Lung (tissue), 12 donors: ENCODE results near the gene TDRD7. TPM values are rescaled to one million over a fixed set of nuclear protein-coding genes. Genes with fewer than 3 reads are reported as not detected.

Experiments
- ATAC-seq: fragments of 200-7000 bp; cut with Tn5 transposase; one replicate; pipeline ENCODE4 v1.9.1; 2020; ENCODE audit warnings: moderate number of reproducible peaks; ENCODE audit not compliant: insufficient read depth, low FRiP score
- DNase-seq, 3 donors: peaks; one replicate each; pipeline ENCODE4 v3.0.0-alpha.2; 2013 to 2017
- H3K27ac ChIP-seq, 2 donors: one replicate each; pipeline ENCODE4 v1.5.1; 2013; ENCODE audit warnings: mild to moderate bottlenecking in 2 of 2, moderate library complexity in 2 of 2, control low read depth in 1 of 2, inconsistent platforms in 1 of 2, low read depth in 1 of 2, low read length in 1 of 2
- H3K27me3 ChIP-seq, 3 donors: one replicate each; pipeline ENCODE4 v1.5.1; 2013; ENCODE audit warnings: low read length in 2 of 3; ENCODE audit not compliant: control insufficient read depth in 3 of 3, insufficient read depth in 3 of 3
- H3K36me3 ChIP-seq, 4 donors: one replicate each; pipeline ENCODE4 v1.5.1; 2013; ENCODE audit warnings: low read length in 4 of 4, mild to moderate bottlenecking in 1 of 4, moderate library complexity in 1 of 4; ENCODE audit not compliant: control insufficient read depth in 4 of 4, insufficient read depth in 4 of 4
- H3K4me1 ChIP-seq, 5 donors: one replicate each; pipeline ENCODE4 v1.5.1; 2013; ENCODE audit warnings: low read length in 5 of 5, mild to moderate bottlenecking in 2 of 5, moderate library complexity in 1 of 5; ENCODE audit not compliant: control insufficient read depth in 5 of 5, insufficient read depth in 5 of 5
- H3K4me3 ChIP-seq: one replicate; pipeline ENCODE4 v1.5.1; 2013; ENCODE audit warnings: mild to moderate bottlenecking, control low read depth, moderate library complexity
- H3K9ac ChIP-seq, 2 donors: one replicate each; pipeline ENCODE4 v1.5.1; 2013; ENCODE audit warnings: low read length in 2 of 2, control low read depth in 1 of 2; ENCODE audit not compliant: insufficient read depth in 1 of 2
- H3K9me3 ChIP-seq, 4 donors: one replicate each; pipeline ENCODE4 v1.5.1; 2013; ENCODE audit warnings: low read length in 3 of 4, mild to moderate bottlenecking in 1 of 4, moderate library complexity in 1 of 4; ENCODE audit not compliant: control insufficient read depth in 4 of 4, insufficient read depth in 3 of 4
- WGBS, 2 donors: extraction: QIAGEN DNeasy Blood & Tissue Kit; methylation state at CpG; one replicate each; pipeline ENCODE4 v1.1.7; 2013; 5-methylcytosine and 5-hydroxymethylcytosine counted together
- polyA plus RNA-seq, 2 donors: library from polyadenylated mRNA; stranded (reverse); fragments of 200-250 nt; gene quantifications; one replicate each; pipeline ENCODE4 v1.2.1, GENCODE V29; 2013
- total RNA-seq, 2 donors: library from RNA; depleted of rRNA in 1 of 2; stranded (reverse); fragments of >200 nt in 1 of 2; gene quantifications; one replicate each; pipeline ENCODE4 v1.2.1, GENCODE V29; 2014 to 2021
- TF ChIP-seq, protein P1 (sequence below): IDR thresholded peaks from 2 replicates; pipeline ENCODE4 v1.5.1; 2012; ENCODE audit warnings: mild to moderate bottlenecking; ENCODE audit errors: control extremely low read depth, extremely low read depth
- donor health status: control.
- donor health status: control.
- donor health status: Bipolar disorder and iron deficiency.
- donor health status: healthy.
- donor health status: DM: yes; HTN: yes; CAD: no.

The TDRD7 gene
- total and polyA plus RNA-seq, 4 donors = 6.8 to 13.3 (median 11.7) TPM

DNA sequence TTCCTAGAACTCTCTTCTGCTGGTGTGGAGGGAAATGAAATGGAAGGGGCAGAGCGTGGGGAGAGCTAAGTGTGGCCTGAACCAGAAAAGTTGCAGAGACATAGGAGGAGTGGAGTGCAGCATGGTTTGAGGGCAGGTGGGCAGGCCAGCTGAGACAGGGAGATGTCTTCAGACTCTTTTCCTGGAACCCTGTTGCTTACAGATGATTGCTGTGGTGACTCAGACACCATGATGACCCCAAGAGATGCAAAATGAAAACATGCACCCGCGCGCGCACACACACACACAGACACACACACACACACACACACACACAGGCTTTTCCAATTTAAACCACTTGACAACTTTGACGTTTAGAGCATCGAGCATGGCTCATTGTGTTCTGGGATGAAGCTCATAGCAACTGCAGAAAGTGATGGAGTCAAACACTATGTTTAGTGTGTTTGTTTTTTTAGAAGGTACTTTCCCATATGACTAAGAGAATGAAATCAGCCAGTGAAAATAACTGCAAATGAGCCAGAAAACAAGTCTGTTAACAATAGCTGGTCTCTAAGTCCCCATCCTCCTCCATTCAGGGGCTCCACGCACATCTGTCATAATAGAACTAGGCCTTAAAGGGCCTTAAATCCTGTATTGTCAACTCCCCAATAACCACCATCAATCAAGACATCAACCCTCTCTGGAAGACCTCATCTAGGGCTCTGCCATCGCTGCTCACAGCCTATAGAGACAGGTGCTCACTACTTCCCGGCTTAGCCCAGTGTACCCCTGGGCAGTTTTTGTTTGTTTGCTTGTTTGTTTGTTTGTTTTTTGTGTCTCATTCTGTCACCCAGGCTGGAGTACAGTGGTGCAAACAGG, 99.1 kb downstream of the TDRD7 start:
- H3K27ac ChIP-seq = peak overlapping the region; percentile 29 to 80
- peaks cover 0 to 11% (median 0%) of the 10 kb centered on the region in 5 donors for H3K4me1 ChIP-seq

GRCh38 chr9:97511655-97512427, 99.9 kb downstream of the TDRD7 start:
- Histone ChIP-seq H3K27me3 (peaks cover 0 to 11% (median 0%) of the 10 kb centered on the region in 3 donors), H3K4me3 (no peak overlapping the region), H3K27ac (peak overlapping the region; percentile 29 to 80), H3K36me3 (no peaks in the 10 kb centered on the region), H3K9me3 (no peaks in the 10 kb centered on the region), H3K9ac (no peak overlapping the region), H3K4me1 (peaks cover 0 to 11% (median 0%) of the 10 kb centered on the region in 5 donors)
- DNase-seq (no peak), ATAC-seq (no peak)
- TF ChIP-seq, protein P1, sequence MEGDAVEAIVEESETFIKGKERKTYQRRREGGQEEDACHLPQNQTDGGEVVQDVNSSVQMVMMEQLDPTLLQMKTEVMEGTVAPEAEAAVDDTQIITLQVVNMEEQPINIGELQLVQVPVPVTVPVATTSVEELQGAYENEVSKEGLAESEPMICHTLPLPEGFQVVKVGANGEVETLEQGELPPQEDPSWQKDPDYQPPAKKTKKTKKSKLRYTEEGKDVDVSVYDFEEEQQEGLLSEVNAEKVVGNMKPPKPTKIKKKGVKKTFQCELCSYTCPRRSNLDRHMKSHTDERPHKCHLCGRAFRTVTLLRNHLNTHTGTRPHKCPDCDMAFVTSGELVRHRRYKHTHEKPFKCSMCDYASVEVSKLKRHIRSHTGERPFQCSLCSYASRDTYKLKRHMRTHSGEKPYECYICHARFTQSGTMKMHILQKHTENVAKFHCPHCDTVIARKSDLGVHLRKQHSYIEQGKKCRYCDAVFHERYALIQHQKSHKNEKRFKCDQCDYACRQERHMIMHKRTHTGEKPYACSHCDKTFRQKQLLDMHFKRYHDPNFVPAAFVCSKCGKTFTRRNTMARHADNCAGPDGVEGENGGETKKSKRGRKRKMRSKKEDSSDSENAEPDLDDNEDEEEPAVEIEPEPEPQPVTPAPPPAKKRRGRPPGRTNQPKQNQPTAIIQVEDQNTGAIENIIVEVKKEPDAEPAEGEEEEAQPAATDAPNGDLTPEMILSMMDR = no peak
- 86 to 91% methylated on average over 6 of the region's 6 CpGs for WGBS, 2 donors

More for the DNA sequence above, 99.1 kb downstream of the TDRD7 start:
- Histone ChIP-seq H3K36me3 (no peaks in the 10 kb centered on the region), H3K9me3 (no peaks in the 10 kb centered on the region), H3K4me3 (no peak overlapping the region), H3K27me3 (peaks cover 0 to 13% (median 4%) of the 10 kb centered on the region in 3 donors), H3K9ac (no peak overlapping the region)
- ATAC-seq (peak; percentile 38), DNase-seq (no peak)
- WGBS, 2 donors = 75 to 89% methylated on average over 10 of the region's 10 CpGs
- TF ChIP-seq, protein P1 = no peak

GRCh38 chr9:97512966-97513560, 101.2 kb downstream of the TDRD7 start:
- no peak overlapping the region for H3K27ac ChIP-seq
- 81 to 83% methylated on average over 8 of the region's 8 CpGs for WGBS, 2 donors
- ATAC-seq (no peak), DNase-seq (no peak)
- no peaks in the 10 kb centered on the region for H3K36me3 ChIP-seq
- peaks cover 0 to 9% (median 0%) of the 10 kb centered on the region in 3 donors for H3K27me3 ChIP-seq
- TF ChIP-seq, protein P1 = no peak
- no peak overlapping the region for H3K9ac ChIP-seq
- no peak overlapping the region for H3K4me3 ChIP-seq
- H3K9me3 ChIP-seq = no peaks in the 10 kb centered on the region
- H3K4me1 ChIP-seq = peaks cover 0 to 18% (median 0%) of the 10 kb centered on the region in 5 donors
